HG03064 (cell line): ENCODE data around the gene MRPL12.

Source experiments
- ATAC-seq: cut with Tn5 transposase; IDR thresholded peaks from one replicate; pipeline ENCODE4 v1.9.1; 2021; ENCODE audit warnings: low read depth; ENCODE audit not compliant: unreplicated experiment

The MRPL12 gene

DNA sequence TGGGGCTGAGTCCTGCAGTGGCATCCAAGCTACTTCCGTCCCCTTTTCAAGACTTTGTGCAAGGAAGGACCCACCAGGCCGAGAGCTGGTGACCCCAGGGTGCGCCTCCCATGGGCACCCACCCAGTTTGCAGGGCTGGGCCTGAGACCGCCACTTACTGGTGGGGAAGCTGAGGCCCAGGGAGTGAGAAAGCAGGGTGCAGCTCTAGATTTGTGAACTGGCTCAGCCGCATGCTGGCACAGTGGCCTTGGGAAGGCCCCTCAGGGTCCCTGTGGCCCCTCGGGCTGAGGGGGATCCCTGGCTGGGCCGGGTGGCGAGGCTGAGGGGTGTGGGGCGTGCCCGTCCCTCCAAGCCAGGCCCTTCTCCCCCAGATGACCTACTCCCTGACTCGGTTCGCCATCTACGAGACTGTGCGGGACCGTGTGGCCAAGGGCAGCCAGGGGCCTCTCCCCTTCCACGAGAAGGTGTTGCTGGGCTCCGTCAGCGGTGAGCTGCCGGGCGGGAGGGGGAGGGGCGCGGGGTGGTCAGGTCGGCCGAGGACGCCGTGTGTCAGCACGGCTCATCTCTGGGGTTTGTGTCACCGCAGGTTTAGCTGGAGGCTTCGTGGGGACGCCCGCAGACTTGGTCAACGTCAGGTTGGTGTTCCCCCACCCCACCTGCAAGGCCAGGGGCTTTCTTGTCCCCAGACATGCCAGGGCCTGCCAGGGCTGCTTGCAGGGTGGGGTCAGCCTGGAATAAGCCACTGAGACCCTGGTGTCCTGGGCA, 12.1 kb downstream of the MRPL12 start:
- no peak for ATAC-seq

DNA sequence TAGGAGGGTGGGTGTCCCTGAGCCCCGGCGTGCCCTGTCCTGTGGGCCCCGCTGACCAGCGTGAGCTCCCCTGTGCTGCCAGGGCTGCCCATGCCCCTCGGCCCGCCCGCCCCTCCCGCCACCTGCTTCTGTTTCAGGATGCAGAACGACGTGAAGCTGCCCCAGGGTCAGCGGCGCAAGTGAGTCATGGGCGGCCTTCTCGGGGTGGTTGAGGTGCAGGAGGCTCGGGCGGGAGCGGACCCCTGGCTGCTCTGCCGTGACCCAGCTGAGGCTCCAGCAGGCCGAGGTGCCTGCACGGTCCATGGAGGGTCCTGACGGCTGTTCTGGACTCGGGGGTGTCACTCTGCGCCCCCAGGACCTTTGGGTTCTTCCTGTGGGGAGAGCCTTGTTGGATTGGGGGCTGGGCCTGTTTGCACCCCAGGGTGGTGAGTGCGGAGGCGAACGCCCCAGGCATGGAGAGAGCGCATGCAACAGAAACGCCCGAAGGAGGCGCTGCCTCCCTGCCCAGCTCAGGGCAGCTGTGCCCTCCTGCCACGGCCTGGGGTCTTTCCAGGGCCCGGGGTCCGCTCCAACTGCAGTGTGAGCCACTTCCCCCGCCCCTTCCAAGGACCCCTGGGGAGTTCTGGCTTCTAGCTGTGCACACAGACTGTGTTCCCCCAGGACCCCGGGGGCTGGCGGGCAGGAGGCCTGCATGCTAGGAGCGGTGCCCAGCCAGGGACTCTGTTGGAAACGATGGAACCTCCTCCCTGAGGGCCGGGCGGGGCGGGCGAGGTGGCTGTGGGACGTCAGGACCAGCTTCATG, 12.9 kb downstream of the MRPL12 start:
- no peak for ATAC-seq

DNA sequence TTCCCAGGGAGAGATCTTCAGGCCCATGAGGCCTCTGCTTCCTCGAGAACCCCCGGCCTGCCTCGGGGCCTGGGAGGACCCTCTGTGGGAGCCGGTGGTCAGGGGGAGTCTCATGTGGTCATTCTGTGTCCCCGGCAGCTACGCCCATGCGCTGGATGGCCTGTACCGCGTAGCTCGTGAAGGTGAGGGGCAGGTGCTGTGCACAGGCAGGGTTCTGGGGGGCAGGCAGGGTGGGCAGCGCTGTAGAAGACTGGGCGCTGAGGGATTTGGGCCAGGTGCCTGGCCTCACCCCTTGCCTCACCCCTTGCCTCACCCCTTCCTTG, 13.5 kb downstream of the MRPL12 start:
- ATAC-seq = no peak

DNA sequence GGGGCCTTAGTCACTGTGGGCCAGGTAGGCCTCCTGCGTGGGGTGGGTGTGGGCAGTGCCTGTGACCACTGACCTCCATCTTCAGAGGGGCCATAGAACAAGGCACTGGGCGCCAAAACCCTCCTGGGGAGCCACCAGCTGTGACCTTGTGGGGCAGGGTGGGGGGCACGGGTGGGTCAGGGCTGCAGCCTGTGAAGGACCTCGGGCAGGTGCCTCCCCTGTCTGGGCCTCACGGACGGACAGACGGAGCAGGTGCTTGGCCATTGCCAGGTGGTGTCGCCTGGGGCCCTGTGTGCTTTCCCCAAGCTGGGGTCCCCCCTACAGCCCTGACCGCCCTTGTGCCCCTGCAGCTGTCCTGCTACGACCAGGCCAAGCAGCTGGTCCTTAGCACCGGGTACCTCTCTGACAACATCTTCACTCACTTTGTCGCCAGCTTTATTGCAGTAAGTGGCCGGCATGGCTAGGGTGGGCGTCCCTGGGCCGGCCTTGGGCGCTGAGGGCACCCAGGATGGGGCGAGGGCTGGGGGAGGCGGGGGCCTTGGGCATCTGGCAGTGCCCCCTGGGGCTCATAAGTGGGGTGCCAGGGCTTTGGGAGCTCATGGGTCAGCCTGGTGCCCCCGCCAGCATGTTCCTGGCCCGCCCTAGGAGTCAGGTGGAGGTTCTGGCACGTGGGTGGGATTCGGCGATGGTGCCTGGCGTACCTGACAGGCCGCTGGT, 14.0 kb downstream of the MRPL12 start:
- ATAC-seq = no peak

DNA sequence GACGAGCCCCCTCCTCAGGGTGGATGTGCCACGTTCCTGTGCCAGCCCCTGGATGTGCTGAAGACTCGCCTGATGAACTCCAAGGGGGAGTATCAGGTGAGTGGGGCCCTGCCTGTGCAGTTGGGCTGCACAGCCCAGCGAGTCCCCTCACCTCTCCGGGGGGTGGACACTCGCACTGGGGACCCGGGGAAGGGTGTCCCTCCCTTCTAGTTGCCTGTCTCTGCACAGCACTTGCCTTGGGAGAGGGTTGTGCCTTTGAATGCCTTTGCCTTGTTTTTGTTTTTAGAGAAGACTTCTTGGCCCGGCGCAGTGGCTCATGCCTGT, 14.6 kb downstream of the MRPL12 start:
- ATAC-seq = no peak

DNA sequence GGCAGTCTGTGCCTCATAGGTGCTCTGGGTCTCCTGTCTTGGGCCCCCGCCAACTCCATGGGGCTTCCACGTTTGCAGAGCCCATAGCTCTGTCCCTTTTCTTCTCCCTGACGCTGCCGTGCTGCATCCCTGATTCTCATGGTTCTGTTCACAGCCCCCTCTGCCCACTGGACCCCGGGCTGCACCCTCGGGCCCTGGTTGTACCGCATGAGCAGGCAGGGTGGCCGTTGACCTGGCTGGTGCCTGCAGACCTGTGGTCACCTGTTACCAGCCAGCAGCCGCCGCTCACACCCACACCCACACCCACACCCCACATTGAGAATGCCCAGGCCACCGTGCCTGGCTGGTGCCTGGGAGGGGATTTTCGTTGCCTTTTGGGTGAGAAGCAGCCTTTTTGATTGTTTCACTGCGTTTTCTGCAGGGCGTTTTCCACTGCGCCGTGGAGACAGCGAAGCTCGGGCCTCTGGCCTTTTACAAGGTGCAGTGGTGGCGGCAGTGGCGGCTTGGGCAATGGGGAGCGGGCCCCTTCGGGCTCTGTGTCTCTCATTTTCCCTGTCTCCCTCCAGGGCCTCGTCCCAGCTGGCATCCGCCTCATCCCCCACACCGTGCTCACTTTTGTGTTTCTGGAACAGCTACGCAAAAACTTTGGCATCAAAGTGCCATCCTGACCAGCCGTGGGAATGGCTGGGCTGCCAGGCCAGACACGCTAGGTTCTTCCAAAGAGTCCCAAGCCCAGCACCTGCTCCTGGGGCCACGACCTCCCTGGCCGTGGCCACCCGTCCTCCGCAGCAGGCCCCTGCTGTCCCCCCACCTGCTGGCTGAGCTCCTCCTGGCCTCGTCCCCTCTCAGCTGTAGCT, 16.5 kb downstream of the MRPL12 start:
- ATAC-seq = no peak

DNA sequence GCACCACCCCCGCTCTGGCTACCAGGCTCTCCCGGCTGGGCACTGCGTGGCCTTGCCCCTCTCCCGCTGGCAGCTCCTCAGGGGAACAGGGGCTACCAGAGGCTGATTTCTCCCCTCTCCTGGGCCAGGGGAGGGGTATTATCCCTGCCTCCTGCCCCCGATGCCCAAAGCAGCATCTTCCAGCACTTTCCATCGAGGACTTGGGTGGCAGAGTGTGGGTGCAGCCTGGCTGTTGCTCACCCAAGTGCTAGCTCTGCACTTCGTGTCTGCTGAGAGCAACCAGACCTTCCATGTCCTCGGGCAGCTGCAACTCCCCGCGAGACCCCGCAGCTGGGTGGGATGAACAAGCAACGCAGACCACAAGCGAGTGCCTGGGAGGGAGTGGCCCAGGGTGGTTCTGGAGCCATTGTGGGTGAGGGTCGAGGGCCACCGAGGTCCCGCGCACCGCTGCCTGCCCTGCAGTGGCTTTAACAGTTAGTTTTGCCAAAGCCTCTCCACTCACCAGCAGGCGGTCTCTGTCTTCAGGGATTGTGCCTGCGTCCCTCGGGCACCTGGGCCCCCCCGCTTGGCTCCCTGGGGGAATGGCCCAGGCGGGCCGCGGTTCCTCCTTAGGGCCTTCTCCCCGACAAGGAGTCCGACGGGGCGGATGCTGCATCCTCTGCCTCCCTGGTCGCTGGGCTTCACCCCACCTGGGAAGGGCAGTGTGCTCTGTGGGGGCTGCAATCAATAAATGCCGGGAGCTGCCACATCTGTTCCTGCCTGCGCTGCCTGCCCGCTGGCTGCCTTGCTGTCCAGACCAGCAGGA, 17.3 kb downstream of the MRPL12 start:
- no peak for ATAC-seq

DNA sequence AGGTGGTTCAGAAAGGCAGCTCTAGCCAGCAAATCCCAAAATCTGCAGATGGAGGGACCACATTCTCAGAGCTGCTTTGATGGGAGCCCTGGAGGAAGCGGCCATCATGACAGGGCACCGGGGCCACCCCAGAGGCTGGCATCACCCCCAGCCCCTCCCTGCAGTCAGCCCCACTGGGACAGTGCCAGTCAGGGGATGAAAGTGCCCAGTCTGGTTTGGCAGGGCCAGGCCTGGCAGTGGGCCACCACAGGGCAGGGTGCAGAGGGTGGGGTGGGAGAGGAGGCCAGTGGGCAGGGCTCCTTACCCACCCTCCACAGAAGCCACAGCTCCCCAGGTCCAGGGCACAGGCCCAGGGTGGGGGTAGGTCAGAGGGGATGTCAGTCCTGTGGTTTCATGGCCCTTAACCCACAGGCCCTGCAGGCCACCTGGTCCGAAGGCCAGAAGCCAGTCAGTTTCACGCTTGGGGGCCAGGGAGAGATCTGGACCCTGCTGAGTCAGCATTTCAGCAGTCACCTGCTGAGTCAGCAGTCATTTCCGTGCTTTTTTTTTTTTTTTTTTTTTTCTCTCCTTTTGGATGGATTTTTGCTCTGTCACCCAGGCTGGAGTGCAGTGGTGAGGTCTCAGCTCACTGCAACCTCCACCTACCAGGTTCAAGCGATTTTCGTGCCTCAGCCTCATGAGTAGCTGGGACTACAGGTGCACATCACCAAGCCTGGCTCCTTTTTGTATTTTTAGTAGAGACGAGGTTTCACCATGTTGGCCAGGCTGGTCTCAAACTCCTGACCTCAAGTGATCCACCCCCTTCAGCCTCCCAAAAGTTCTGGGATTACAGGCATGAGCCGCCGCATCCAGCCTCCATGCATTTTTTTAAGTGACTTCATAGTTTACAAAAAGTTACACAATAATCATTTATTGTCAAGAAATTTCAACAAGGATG, 19.3 kb downstream of the MRPL12 start:
- ATAC-seq = no peak

DNA sequence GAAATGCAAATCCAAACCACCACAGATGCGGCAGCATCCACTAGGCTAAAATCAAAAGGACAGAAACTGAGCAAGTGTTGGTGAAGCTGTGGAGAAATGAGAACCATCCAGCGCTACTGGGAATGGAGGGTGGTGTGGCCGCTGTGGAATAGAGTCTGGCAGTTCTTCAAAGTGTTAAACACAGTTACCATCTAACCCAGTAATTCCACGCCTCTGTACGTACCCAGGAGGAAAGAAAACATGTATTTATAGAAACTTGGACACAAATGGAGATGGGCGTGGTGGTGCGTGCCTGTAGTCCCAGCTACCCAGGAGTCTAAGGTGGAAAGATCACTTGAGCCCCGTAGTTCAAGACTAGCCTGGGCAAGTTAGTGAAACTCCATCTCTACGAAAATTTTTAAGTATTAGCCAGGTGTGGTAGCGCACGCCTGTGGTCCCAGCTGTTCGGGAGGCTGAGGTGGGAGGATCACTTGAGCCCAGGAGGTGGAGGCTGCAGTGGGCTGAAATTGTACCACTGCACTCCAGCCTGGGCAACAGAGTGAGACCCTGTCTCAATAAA, 20.6 kb downstream of the MRPL12 start:
- ATAC-seq = no peak

DNA sequence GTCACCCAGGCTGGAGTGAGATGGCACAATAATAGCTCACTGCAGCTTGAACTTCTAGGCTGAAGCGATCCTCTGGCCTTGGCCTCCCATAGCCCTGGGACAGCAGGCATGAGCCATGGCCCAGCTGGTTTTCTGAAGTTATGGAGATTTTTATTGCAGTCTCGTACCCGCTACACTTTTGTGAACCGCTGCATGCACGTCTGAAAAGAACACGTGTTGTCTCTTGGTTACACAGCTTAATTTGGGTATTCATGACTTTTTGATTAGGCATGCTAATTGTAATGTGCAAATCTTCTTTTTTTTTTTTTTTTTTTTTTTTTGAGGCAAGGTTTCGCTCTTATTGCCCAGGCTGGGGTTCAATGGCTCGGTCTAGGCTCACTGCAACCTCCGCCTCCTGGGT, 22.3 kb downstream of the MRPL12 start:
- ATAC-seq = no peak

DNA sequence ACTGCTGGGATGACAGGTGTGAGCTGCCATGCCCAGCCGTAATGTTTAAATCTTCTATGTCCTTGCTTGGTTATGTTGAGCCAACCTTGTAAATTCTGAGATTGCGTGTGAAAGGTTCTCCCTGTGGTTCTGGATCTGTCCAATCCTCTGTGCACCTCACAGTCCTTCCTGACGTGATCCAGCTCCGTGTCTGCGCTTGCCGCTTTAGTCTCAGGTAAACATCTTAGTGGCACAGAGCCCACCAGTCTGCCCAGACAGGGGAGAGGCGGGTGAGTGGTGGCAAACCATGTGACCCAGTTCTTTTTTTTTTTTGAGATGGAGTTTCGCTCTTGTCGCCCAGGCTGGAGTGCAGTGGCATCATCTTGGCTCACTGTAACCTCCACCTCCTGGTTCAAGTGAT, 22.8 kb downstream of the MRPL12 start:
- no peak for ATAC-seq

DNA sequence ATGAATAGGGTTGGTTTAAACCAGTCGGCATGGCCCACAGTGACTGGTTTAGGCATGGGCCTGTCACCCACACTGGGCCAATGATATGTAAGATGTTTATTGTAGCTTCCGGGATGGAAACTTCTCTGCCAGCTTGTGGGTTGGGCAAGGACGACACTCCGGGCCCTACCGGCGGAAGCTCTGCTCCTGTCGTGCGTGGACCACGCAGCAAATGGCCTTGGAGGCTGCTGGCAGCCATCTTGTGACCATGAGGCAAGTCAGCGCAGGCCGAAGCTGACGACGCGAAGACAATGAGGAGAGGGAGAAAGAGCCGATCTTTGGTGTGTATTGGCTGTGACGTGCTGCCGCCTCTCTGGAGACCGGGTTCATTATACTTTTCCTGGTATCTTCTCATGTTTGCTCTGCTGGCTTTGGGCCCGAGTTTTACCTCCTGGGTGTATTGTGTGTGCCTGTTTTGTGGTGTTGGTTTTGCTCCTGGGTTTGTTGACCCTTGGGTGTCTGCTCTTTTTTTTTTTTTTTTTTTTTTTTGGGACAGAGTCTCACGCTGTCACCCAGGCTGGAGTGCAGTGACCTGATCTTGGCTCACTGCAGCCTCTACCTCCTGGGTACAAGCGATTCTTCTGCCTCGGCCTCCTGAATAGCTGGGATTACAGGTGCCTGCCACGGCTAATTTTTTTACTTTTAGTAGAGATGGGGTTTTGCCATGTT, 24.3 kb downstream of the MRPL12 start:
- ATAC-seq = no peak

DNA sequence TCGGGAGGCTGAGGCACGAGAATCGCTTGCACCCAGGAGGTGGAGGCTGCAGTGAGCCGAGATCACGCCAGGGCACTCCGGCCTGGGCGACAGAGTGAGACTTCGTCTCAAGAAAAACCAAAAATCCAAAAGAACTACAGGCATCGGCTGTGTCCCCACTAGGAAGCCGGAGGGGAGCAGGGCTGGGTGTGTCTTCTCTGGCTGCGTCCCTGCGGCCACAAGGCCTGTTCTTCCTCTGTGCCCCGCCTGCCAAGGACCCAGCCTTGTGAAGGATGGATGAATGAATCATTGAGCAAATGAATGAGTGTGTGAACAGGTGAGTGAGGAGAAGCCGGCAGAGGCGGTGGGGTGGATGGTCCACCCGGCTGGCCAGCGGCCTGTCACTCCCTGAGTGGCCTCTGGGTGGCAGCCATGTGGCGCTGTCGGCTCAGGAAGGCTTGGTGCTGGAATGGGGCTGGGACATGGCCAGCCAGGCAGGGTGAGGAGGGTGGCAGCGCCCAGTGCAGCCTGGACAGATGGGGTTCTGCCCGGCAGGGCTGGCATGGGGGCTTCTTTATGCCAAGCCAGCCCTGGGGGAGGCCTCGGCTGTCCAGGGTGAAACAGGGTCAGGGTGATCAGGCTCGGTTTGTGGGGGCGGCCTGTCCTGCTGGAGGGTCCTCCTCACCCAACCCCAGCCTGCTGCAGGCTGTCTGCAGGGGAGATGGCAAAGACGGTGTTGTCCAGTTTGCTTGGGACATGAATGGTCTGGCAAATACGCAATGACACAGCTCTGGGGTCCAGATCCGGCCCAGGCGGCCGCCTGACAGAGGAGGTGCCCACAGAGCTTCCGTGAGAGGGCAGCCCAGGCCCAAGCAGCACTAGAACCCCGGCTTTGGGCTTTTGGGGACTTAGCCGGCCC, 30.6 kb downstream of the MRPL12 start:
- ATAC-seq = no peak

DNA sequence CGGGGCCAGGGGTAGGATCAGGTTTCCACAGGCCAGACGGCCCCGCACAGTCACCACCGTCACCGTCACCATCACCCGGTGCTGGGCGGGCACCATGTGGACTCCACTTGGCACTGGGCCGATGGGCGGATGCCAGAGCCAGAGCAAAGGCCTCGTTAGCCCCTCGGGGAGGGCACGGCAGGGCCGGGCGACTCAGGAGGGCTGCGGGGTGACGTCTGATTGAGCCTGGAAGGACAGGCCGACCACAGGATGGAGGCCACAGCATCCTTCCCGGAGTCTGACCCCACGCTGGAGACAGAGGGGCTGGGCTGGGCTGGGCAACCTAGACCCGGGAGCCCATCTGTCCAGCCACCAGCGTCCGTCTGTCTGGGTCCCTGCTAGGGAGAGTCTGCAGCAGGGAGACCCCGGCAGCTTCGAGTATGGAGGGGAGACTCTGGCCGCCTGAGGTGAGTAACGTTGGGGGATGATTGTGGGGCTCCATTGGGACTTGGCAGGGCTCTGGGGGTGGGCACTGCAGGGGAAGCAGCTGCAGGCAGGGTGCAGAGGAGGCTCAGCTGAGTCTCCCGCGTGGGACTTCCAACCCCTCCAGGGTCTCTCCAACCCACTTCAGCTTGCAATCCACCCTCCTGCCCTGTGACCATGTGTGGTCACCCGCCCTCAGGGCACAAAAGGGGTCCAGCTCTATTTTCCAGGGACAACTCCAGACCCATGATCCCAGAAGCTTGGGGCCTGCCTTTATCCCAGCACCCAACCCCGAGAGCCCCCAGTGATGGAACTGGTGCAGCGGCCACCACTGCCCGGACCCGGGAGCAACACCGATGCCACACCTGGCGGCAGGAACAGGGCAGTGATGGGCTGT, 31.5 kb downstream of the MRPL12 start:
- ATAC-seq = no peak

DNA sequence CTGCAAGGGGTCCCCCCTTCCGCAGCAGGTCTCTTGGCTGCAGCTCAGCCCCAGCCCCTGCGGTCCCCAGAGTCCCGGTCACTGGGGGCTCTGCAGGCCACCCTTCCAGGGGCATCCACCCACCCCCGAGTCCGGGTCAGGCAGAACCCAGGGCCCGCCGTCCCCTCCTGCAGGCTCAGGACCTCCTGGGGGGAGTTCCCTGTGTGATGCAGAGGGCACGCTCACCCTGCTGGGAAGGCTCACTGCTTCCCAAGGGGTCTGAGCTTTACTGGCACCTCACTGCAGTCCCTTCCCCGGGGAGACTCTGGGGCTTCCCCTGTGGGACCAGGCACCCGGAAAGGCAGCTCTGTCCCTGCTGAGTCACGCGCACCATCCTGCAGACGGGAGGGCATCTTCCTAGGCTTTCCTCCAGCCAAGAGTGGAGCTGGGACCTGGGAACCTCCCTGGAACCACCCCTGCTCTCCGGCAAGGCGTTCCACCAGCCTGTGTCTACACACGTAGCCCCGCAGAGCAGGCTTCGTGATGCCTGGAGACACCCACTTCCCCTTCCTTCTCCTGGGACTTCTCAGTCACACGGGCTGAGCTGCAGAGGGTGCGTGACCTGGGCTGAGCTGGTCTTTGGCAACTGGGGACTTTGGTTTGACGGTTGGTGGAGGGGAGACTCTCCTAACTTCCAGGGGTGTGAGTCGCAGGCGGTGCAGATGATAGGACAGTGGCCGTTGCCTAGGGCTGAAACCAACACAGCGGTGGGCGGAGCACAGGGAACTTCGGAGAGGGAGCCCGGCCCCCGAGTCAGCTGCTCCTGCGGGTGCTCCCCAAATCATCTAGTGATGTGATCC, 32.3 kb downstream of the MRPL12 start:
- no peak for ATAC-seq
